Lung (tissue), 12 donors: ENCODE data around the gene PCSK9. TPM values are rescaled to one million over a fixed set of nuclear protein-coding genes. Genes with fewer than 3 reads are reported as not detected.

ENCODE experiments used
- ATAC-seq: fragments of 200-7000 bp; cut with Tn5 transposase; one replicate; pipeline ENCODE4 v1.9.1; 2020; ENCODE audit warnings: moderate number of reproducible peaks; ENCODE audit not compliant: insufficient read depth, low FRiP score
- DNase-seq, 3 donors: peaks; one replicate each; pipeline ENCODE4 v3.0.0-alpha.2; 2013 to 2017
- H3K27ac ChIP-seq, 2 donors: one replicate each; pipeline ENCODE4 v1.5.1; 2013; ENCODE audit warnings: mild to moderate bottlenecking in 2 of 2, moderate library complexity in 2 of 2, control low read depth in 1 of 2, inconsistent platforms in 1 of 2, low read depth in 1 of 2, low read length in 1 of 2
- H3K27me3 ChIP-seq, 3 donors: one replicate each; pipeline ENCODE4 v1.5.1; 2013; ENCODE audit warnings: low read length in 2 of 3; ENCODE audit not compliant: control insufficient read depth in 3 of 3, insufficient read depth in 3 of 3
- H3K36me3 ChIP-seq, 4 donors: one replicate each; pipeline ENCODE4 v1.5.1; 2013; ENCODE audit warnings: low read length in 4 of 4, mild to moderate bottlenecking in 1 of 4, moderate library complexity in 1 of 4; ENCODE audit not compliant: control insufficient read depth in 4 of 4, insufficient read depth in 4 of 4
- H3K4me1 ChIP-seq, 5 donors: one replicate each; pipeline ENCODE4 v1.5.1; 2013; ENCODE audit warnings: low read length in 5 of 5, mild to moderate bottlenecking in 2 of 5, moderate library complexity in 1 of 5; ENCODE audit not compliant: control insufficient read depth in 5 of 5, insufficient read depth in 5 of 5
- H3K4me3 ChIP-seq: one replicate; pipeline ENCODE4 v1.5.1; 2013; ENCODE audit warnings: mild to moderate bottlenecking, control low read depth, moderate library complexity
- H3K9ac ChIP-seq, 2 donors: one replicate each; pipeline ENCODE4 v1.5.1; 2013; ENCODE audit warnings: low read length in 2 of 2, control low read depth in 1 of 2; ENCODE audit not compliant: insufficient read depth in 1 of 2
- H3K9me3 ChIP-seq, 4 donors: one replicate each; pipeline ENCODE4 v1.5.1; 2013; ENCODE audit warnings: low read length in 3 of 4, mild to moderate bottlenecking in 1 of 4, moderate library complexity in 1 of 4; ENCODE audit not compliant: control insufficient read depth in 4 of 4, insufficient read depth in 3 of 4
- CTCF ChIP-seq: IDR thresholded peaks from 2 replicates; pipeline ENCODE4 v1.5.1; 2012; ENCODE audit warnings: mild to moderate bottlenecking; ENCODE audit errors: control extremely low read depth, extremely low read depth
- WGBS, 2 donors: extraction: QIAGEN DNeasy Blood & Tissue Kit; methylation state at CpG; one replicate each; pipeline ENCODE4 v1.1.7; 2013; 5-methylcytosine and 5-hydroxymethylcytosine counted together
- polyA plus RNA-seq, 2 donors: library from polyadenylated mRNA; stranded (reverse); fragments of 200-250 nt; gene quantifications; one replicate each; pipeline ENCODE4 v1.2.1, GENCODE V29; 2013
- total RNA-seq, 2 donors: library from RNA; depleted of rRNA in 1 of 2; stranded (reverse); fragments of >200 nt in 1 of 2; gene quantifications; one replicate each; pipeline ENCODE4 v1.2.1, GENCODE V29; 2014 to 2021
- donor health status: control.
- donor health status: control.
- donor health status: Bipolar disorder and iron deficiency.
- donor health status: healthy.
- donor health status: DM: yes; HTN: yes; CAD: no.

Gene PCSK9
- total and polyA plus RNA-seq, 4 donors = 13.0 to 47.2 (median 21.0) TPM

- WGBS, 2 donors = 91 to 93% methylated on average over 5 of the region's 5 CpGs
- H3K36me3 ChIP-seq = peaks cover 0 to 4% (median 0%) of the 10 kb centered on the region in 4 donors
- H3K27me3 ChIP-seq = no peaks in the 10 kb centered on the region
- H3K9ac ChIP-seq = no peak overlapping the region
- ATAC-seq (no peak), DNase-seq (no peak)
- TF ChIP-seq CTCF = no peak
- no peak overlapping the region for H3K4me3 ChIP-seq
- H3K27ac ChIP-seq = no peak overlapping the region
- H3K9me3 ChIP-seq = no peaks in the 10 kb centered on the region
- H3K4me1 ChIP-seq = peaks cover 0 to 2% (median 0%) of the 10 kb centered on the region in 5 donors
Observed at GRCh38 chr1:55051169-55051568, 11.8 kb downstream of the PCSK9 start.

GRCh38 chr1:55051621-55052020 lies 12.3 kb downstream of the PCSK9 start:
- H3K4me1 ChIP-seq = peaks cover 0 to 2% (median 0%) of the 10 kb centered on the region in 5 donors
- ATAC-seq = no peak
- no peak for DNase-seq
- 66 to 78% methylated on average over 9 of the region's 9 CpGs for WGBS, 2 donors
- no peak overlapping the region for H3K9ac ChIP-seq
- no peaks in the 10 kb centered on the region for H3K27me3 ChIP-seq
- H3K9me3 ChIP-seq = no peaks in the 10 kb centered on the region
- H3K36me3 ChIP-seq = peaks cover 0 to 3% (median 0%) of the 10 kb centered on the region in 4 donors
- no peak for TF ChIP-seq CTCF
- no peak overlapping the region for H3K4me3 ChIP-seq
- no peak overlapping the region for H3K27ac ChIP-seq

GRCh38 chr1:55052221-55053142 lies 13.1 kb downstream of the PCSK9 start:
- DNase-seq (no peak), ATAC-seq (no peak)
- WGBS, 2 donors = 88% methylated on average over 29 of the region's 29 CpGs
- Histone ChIP-seq H3K9ac (no peak overlapping the region), H3K36me3 (peaks cover 0 to 3% (median 0%) of the 10 kb centered on the region in 4 donors), H3K4me1 (peaks cover 0 to 2% (median 0%) of the 10 kb centered on the region in 5 donors), H3K4me3 (no peak overlapping the region), H3K9me3 (no peaks in the 10 kb centered on the region), H3K27ac (no peak overlapping the region), H3K27me3 (no peaks in the 10 kb centered on the region)
- TF ChIP-seq CTCF = no peak
